H54 (cell line): Measurements from ENCODE around the gene NPAS3.

ENCODE experiments used
- DNase-seq: peaks from one replicate; pipeline ENCODE4 v3.0.0; 2011; ENCODE audit warnings: low spot score, mixed read lengths; ENCODE audit not compliant: insufficient read length
- FAIRE-seq: peaks from 3 replicates; lab custom pipeline; 2011; peaks lifted over from hg19 to GRCh38; lab: Jason Lieb, UNC
- POLR2A ChIP-seq: IDR thresholded peaks from 2 replicates; pipeline ENCODE4 v1.6.1; 2011; ENCODE audit warnings: low read depth, mild to moderate bottlenecking, low read length

Gene NPAS3

DNA sequence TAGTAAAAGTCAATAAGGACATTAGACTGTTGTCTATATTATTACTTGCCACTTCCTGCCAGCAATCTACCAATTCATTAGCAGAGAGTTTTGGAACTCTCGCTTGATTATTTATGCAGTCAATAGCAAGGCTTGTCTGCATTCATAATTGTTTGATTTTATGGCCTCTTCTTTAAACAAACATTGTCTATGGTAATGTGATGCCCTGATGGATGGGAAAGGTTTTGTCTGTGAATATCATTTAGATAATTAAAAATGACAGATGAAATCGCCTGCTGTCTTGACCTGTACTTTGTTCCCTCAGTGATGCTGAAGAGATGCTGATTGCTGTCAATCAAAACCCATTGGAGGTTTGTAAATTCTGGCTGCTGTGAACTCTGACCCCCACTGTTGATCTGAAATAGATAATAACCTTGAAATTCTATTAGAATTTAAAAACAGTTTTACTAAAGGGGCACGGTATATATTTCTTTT lies 455.3 kb downstream of the NPAS3 start:
- TF ChIP-seq POLR2A: no peak
- DNase-seq: no peak
- FAIRE-seq: no peak

- no peak for DNase-seq
- no peak for TF ChIP-seq POLR2A
- no peak for FAIRE-seq
Measured at GRCh38 chr14:33401311-33401710, 462.6 kb downstream of the NPAS3 start.

DNA sequence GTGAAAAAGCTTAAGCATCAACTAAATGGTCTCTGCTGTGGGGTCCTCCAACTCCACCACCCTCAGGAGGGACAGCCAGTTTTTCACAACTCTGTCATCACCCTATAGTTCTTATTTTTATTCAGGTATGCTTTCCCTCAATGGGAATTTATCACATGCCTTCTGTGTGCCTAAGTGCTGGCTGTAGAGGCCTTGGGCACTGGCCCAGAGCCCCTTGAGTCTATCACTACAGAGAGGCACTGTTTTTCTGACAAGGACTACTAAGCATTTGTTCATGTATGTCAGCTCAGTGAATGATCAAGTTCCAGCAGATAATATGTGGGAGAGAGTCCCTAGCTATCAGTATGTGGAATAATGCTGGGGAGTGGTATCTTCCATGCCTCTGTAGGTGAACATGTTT lies 463.9 kb downstream of the NPAS3 start:
- FAIRE-seq: no peak
- no peak for DNase-seq
- no peak for TF ChIP-seq POLR2A

GRCh38 chr14:33404054-33404453 lies 465.4 kb downstream of the NPAS3 start:
- TF ChIP-seq POLR2A: no peak
- peak; percentile 12 for DNase-seq
- no peak for FAIRE-seq

GRCh38 chr14:33404964-33405574 lies 466.4 kb downstream of the NPAS3 start:
- FAIRE-seq (no peak), DNase-seq (no peak)
- no peak for TF ChIP-seq POLR2A

GRCh38 chr14:33406766-33407165 lies 468.1 kb downstream of the NPAS3 start:
- DNase-seq (no peak), FAIRE-seq (no peak)
- no peak for TF ChIP-seq POLR2A

- no peak for TF ChIP-seq POLR2A
- FAIRE-seq (no peak), DNase-seq (no peak)
Measured at GRCh38 chr14:33408291-33408690, 469.6 kb downstream of the NPAS3 start.

DNA sequence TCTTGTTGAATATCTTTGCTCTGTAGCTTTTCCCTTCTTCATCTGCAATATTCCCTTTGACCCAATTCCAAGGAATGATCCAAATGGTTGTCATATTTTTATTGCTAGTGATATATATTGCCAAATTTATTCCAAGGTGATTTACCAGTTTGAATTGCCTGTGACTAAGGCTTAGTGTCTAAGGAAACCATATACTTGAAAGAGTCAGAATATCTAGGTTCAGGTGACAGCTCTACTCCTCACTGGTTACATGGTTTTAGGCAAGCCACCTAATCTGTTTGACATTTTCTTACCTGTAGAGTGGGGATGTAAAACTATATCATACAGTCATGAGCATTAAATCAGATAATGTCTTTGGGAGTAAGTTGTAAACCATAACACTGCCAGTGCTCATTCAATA lies 473.8 kb downstream of the NPAS3 start:
- FAIRE-seq (no peak), DNase-seq (no peak)
- no peak for TF ChIP-seq POLR2A

GRCh38 chr14:33413381-33413780 lies 474.7 kb downstream of the NPAS3 start:
- DNase-seq: no peak
- FAIRE-seq: no peak
- no peak for TF ChIP-seq POLR2A

- no peak for DNase-seq
- no peak for FAIRE-seq
- TF ChIP-seq POLR2A: no peak
Measured at GRCh38 chr14:33414041-33414440, 475.4 kb downstream of the NPAS3 start.

DNA sequence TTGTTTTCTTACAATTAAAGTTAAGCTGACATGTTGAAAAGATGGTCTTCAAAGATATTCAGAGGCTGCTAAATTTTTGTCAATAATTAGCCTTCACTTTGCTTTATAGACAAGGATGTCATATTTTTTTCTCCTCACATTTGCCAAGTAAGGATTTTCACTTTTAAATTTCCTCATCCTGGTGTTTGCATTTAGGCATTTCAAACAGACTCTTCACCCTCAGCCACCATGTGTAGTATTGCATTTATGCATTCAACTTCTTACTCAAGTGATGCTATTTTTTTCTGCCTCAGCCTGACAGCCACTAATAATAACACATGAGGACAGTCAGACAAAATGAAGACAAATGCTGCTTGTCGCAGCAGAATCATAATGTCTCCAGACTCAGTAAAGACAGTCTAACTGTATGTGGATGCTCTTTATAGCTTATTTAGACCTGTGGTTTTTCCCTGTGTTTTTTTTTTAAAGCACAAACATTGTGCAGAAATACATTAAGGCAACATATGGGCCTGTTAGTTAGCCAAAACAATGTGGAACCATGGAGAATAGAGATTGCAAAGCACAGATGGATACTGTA lies 481.5 kb downstream of the NPAS3 start:
- FAIRE-seq (no peak), DNase-seq (no peak)
- no peak for TF ChIP-seq POLR2A

DNA sequence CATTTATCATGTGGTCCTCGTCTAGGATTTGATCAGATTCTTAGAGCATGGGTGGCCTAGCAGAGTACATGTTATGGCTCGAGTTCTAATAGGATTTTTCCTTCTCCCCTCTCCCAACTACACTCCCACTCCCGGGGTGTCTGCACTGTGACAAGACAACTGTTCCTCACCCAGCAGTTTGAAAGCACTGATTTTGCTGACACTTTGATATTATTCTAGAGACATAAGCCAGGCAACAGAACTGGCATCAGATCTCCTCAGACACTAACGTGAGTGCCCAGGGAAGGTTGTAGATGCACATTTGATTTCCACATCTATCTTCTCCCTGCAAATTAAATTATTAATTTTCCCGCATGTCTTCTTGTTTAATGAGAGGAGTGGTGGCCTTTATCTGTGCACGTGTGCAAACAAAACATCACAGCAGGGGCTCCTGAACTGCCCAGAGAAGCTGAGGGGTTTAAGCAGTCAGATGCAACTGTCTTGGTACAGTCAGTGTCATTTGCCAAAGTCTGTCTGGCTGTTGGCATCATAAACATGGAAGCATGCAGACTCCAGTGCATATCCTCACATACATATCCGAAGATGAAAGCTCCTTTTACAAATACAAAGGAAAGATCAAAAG lies 491.8 kb downstream of the NPAS3 start:
- no peak for FAIRE-seq
- TF ChIP-seq POLR2A: no peak
- no peak for DNase-seq

DNA sequence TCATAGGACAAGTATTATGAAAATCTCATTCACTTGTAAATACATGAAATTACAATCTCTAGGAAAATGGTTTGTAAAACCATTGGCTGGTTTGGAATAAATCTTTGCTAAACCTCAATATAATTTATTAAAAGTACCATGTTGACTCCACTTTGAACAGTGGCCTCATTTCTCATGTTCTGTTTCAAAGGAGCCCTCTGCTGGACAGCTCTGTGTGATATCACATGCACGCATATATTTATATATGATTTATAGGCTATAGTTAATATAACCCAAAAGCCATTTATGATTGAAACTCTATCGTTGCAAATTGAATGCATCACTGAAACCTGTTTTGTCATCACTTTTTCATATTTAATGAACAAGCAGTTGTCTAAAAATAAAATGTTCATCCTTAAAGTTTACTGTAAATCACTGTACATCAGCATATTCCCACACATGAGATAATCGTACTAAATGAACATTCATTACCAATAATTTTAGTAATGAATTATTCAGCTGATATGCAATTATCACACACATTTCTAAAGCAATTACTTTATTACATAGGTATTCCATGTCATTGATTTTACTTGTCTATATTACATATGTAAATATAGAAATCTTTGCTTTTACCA lies 493.8 kb downstream of the NPAS3 start:
- FAIRE-seq (no peak), DNase-seq (no peak)
- no peak for TF ChIP-seq POLR2A

GRCh38 chr14:33433396-33433795 lies 494.7 kb downstream of the NPAS3 start:
- FAIRE-seq (no peak), DNase-seq (no peak)
- TF ChIP-seq POLR2A: no peak
